HEK293 (cell line): Measurements from ENCODE around the gene USH1G.

Experiments
- CTCF ChIA-PET: fragments of 350-600 bp; formaldehyde crosslinking; extraction: SDS; loops from one replicate; lab custom pipeline; 2021; ENCODE audit warnings: antibody characterized with exemption; lab: Yijun Ruan, JAX
- POLR2A ChIA-PET: fragments of 300-600 bp; formaldehyde crosslinking; extraction: SDS; loops from one replicate; lab custom pipeline; 2020; ENCODE audit warnings: antibody characterized with exemption, inconsistent platforms; lab: Yijun Ruan, JAX
- H3K27ac ChIP-seq: fragments of 200-500 bp; sonication (Bioruptor generic); 2 replicates; pipeline ENCODE4 v1.5.1; 2014; ENCODE audit warnings: low read depth, low read length, control low read depth, inconsistent platforms; ENCODE audit errors: extremely low read depth
- H3K36me3 ChIP-seq, 2 experiments: fragments of 200-500 bp in 1 of 2; sonication (Bioruptor generic) in 1 of 2; 1 replicate in 1 of 2; 2 replicates in 1 of 2; pipeline ENCODE4 v1.5.1; 2014 to 2017; ENCODE audit warnings: inconsistent platforms in 2 of 2, low read length in 2 of 2; ENCODE audit not compliant: control insufficient read depth in 2 of 2, insufficient read depth in 1 of 2
- H3K4me1 ChIP-seq: fragments of 200-500 bp; sonication (Bioruptor generic); 2 replicates; pipeline ENCODE4 v1.5.1; 2014; ENCODE audit warnings: mild to moderate bottlenecking, low read length, inconsistent platforms; ENCODE audit not compliant: control insufficient read depth, insufficient read depth
- H3K4me3 ChIP-seq: 2 replicates; pipeline ENCODE4 v1.5.1; 2011; ENCODE audit warnings: low read depth, mild to moderate bottlenecking, control low read depth, low read length, moderate library complexity
- H3K9me3 ChIP-seq: fragments of 200-500 bp; sonication (Bioruptor generic); 2 replicates; pipeline ENCODE4 v1.5.1; 2014; ENCODE audit warnings: low read depth, low read length, inconsistent platforms; ENCODE audit not compliant: control insufficient read depth, insufficient read depth
- KLF1 ChIP-seq: fragments of 450-650 bp; formaldehyde crosslinking; IDR thresholded peaks from 2 replicates; pipeline ENCODE4 v1.5.1; 2016; ENCODE audit warnings: missing biosample characterization, missing genetic modification characterization
- PRDM10 ChIP-seq: fragments of 450-650 bp; formaldehyde crosslinking; IDR thresholded peaks from 2 replicates; pipeline ENCODE4 v1.5.1; 2016; ENCODE audit warnings: missing biosample characterization, missing genetic modification characterization
- SP2 ChIP-seq: fragments of 450-650 bp; formaldehyde crosslinking; IDR thresholded peaks from 2 replicates; pipeline ENCODE4 v1.5.1; 2016; ENCODE audit warnings: missing biosample characterization, missing genetic modification characterization
- ZBTB1 ChIP-seq: fragments of 450-650 bp; formaldehyde crosslinking; IDR thresholded peaks from 2 replicates; pipeline ENCODE4 v1.5.1; 2016; ENCODE audit warnings: missing biosample characterization, missing genetic modification characterization
- ZBTB11 ChIP-seq: fragments of 450-650 bp; formaldehyde crosslinking; conservative IDR thresholded peaks from 2 replicates; pipeline ENCODE4 v1.5.1; 2016; ENCODE audit warnings: low read depth, missing biosample characterization, missing genetic modification characterization
- ZBTB49 ChIP-seq: fragments of 450-650 bp; formaldehyde crosslinking; IDR thresholded peaks from 2 replicates; pipeline ENCODE4 v1.5.1; 2016; ENCODE audit warnings: missing biosample characterization, missing genetic modification characterization, low read depth
- ZNF169 ChIP-seq: fragments of 450-650 bp; formaldehyde crosslinking; IDR thresholded peaks from 2 replicates; pipeline ENCODE4 v1.5.1; 2016; ENCODE audit warnings: missing biosample characterization, missing genetic modification characterization
- ZNF23 ChIP-seq: fragments of 450-650 bp; formaldehyde crosslinking; IDR thresholded peaks from 2 replicates; pipeline ENCODE4 v1.5.1; 2016; ENCODE audit warnings: missing biosample characterization, missing genetic modification characterization, borderline replicate concordance
- ZNF596 ChIP-seq: fragments of 450-650 bp; IDR thresholded peaks from 2 replicates; pipeline ENCODE4 v1.5.0; 2018; ENCODE audit warnings: missing biosample characterization, mild to moderate bottlenecking, missing genetic modification characterization, moderate library complexity
- ZNF664 ChIP-seq: fragments of 450-650 bp; formaldehyde crosslinking; IDR thresholded peaks from 2 replicates; pipeline ENCODE4 v1.5.1; 2016; ENCODE audit warnings: missing biosample characterization, missing genetic modification characterization
- ZNF768 ChIP-seq: fragments of 450-650 bp; formaldehyde crosslinking; IDR thresholded peaks from 2 replicates; pipeline ENCODE4 v1.5.1; 2018; ENCODE audit warnings: missing biosample characterization, mild to moderate bottlenecking, missing genetic modification characterization

Gene USH1G

GRCh38 chr17:74945543-74945942 is 22.5 kb upstream of the USH1G start (continued):
- TF ChIP-seq ZBTB11 (tag by site-specific recombination) (no peak), ZNF768 (tag by site-specific recombination) (no peak), ZNF23 (tag by site-specific recombination) (no peak), ZNF596 (tag by site-specific recombination) (no peak), ZBTB49 (no peak), PRDM10 (tag by site-specific recombination) (no peak), SP2 (tag by site-specific recombination) (no peak), ZBTB1 (tag by site-specific recombination) (no peak)

- Histone ChIP-seq H3K4me1 (no peaks in the 10 kb centered on the region), H3K27ac (no peak overlapping the region), H3K36me3 (no peaks in the 10 kb centered on the region)
- TF ChIP-seq ZNF664 (tag by site-specific recombination), result no peak
- TF ChIP-seq KLF1 (tag by site-specific recombination), result peak; percentile 95
- TF ChIP-seq, all 188 proteins: peak for 1
- ChIA-PET POLR2A (no interaction called here), CTCF (interaction anchor here (10.3 kb wide), 1 partner anchor 15 kb away, joined by 100 read pairs; no protein-coding TSS in a partner anchor)
- no peaks in the 10 kb centered on the region for H3K9me3 ChIP-seq
- no peak overlapping the region for H3K4me3 ChIP-seq
These were observed 20.9 kb upstream of the USH1G start for GRCh38 chr17:74943808-74944522.

GRCh38 chr17:74941128-74941725 is 18.2 kb upstream of the USH1G start:
- ChIA-PET CTCF (interaction anchor here (0.6 kb wide), 1 partner anchor 68 kb away, joined by 3 read pairs; no protein-coding TSS in a partner anchor), POLR2A (no interaction called here)
- Histone ChIP-seq H3K9me3 (no peaks in the 10 kb centered on the region), H3K4me1 (no peaks in the 10 kb centered on the region), H3K36me3 (no peaks in the 10 kb centered on the region), H3K27ac (no peak overlapping the region), H3K4me3 (no peak overlapping the region)
- TF ChIP-seq ZNF169 (tag by site-specific recombination) (no peak), ZNF768 (tag by site-specific recombination) (0 out of 2 replicates have a peak, but pooled peaks have one; percentile 31)
